Lower leg skin (tissue), 3 donors: Measurements from ENCODE around the gene ADAD1.

ENCODE experiments used
- CTCF ChIP-seq, 3 donors: fragments of 450-650 bp; IDR thresholded peaks; one replicate each; pipeline ENCODE4 v1.5.1; 2016; ENCODE audit warnings: antibody characterized with exemption in 3 of 3, mild to moderate bottlenecking in 3 of 3, moderate library complexity in 2 of 3
- POLR2A ChIP-seq, 2 donors: fragments of 450-650 bp; IDR thresholded peaks; one replicate each; pipeline ENCODE4 v1.6.1; 2016 to 2017; ENCODE audit warnings: antibody characterized with exemption in 2 of 2, mild to moderate bottlenecking in 1 of 2, moderate library complexity in 1 of 2

- TF ChIP-seq CTCF (IDR thresholded peaks at IDR 0.05): no peak
- no peak for TF ChIP-seq POLR2A (IDR thresholded peaks at IDR 0.05)
These were observed 97.3 kb downstream of the ADAD1 start for GRCh38 chr4:122476126-122476525.
